OCI-LY3 (cell line): ENCODE data around the gene CST7.

Experiments
- CTCF ChIP-seq: fragments of 200-600, 300-600 bp; sonication (generic); IDR thresholded peaks from 2 replicates; pipeline ENCODE4 v1.5.1; 2014; ENCODE audit warnings: antibody characterized with exemption, low read length, low read depth
- EZH2phosphoT487 ChIP-seq: fragments of 200-600 bp; shearing (Covaris generic); IDR thresholded peaks from 2 replicates; pipeline ENCODE4 v1.6.1; 2018; ENCODE audit warnings: antibody characterized with exemption, mixed run types, low read depth

- TF ChIP-seq CTCF (peak; percentile 95), EZH2phosphoT487 (no peak)
Observed at GRCh38 chr20:24994470-24995368, 45.6 kb downstream of the CST7 start.
